H9 (cell line): ENCODE results near the gene USP12. TPM values are rescaled to one million over a fixed set of nuclear protein-coding genes. Genes with fewer than 3 reads are reported as not detected.

Source experiments
- DNase-seq: peaks from one replicate; pipeline ENCODE4 v3.0.0-alpha.2; 2017
- H2AFZ ChIP-seq: one replicate; pipeline ENCODE4 v1.6.1; 2013; ENCODE audit warnings: mild to moderate bottlenecking, low read length, control low read depth, moderate library complexity
- H2AK5ac ChIP-seq: 2 replicates; pipeline ENCODE4 v1.6.1; 2013; ENCODE audit warnings: low read length, control low read depth, mixed read lengths; ENCODE audit not compliant: insufficient read length
- H2BK120ac ChIP-seq: one replicate; pipeline ENCODE4 v1.6.1; 2013; ENCODE audit warnings: low read depth, mild to moderate bottlenecking, low read length, control low read depth, inconsistent platforms; ENCODE audit not compliant: poor library complexity, severe bottlenecking
- H2BK12ac ChIP-seq: 2 replicates; pipeline ENCODE4 v1.6.1; 2013; ENCODE audit warnings: low read length, control low read depth, mixed read lengths, low read depth; ENCODE audit not compliant: insufficient read length
- H2BK15ac ChIP-seq: 2 replicates; pipeline ENCODE4 v1.6.1; 2013; ENCODE audit warnings: low read depth, low read length, control low read depth
- H2BK20ac ChIP-seq: one replicate; pipeline ENCODE4 v1.6.1; 2013; ENCODE audit warnings: low read depth, mild to moderate bottlenecking, low read length, control low read depth, inconsistent platforms; ENCODE audit not compliant: poor library complexity, severe bottlenecking
- H2BK5ac ChIP-seq: 2 replicates; pipeline ENCODE4 v1.6.1; 2013; ENCODE audit warnings: low read length, control low read depth, mixed read lengths; ENCODE audit not compliant: insufficient read length
- H3K14ac ChIP-seq: 2 replicates; pipeline ENCODE4 v1.6.1; 2013; ENCODE audit warnings: low read length, control low read depth; ENCODE audit not compliant: insufficient read depth
- H3K18ac ChIP-seq: 2 replicates; pipeline ENCODE4 v1.6.1; 2013; ENCODE audit warnings: low read depth, mild to moderate bottlenecking, mixed read lengths, low read length, control low read depth; ENCODE audit not compliant: insufficient read length
- H3K23ac ChIP-seq: 2 replicates; pipeline ENCODE4 v1.6.1; 2013; ENCODE audit warnings: low read length, control low read depth, mixed read lengths, low read depth; ENCODE audit not compliant: insufficient read length
- H3K23me2 ChIP-seq: 2 replicates; pipeline ENCODE4 v1.6.1; 2013; ENCODE audit warnings: low read depth, mild to moderate bottlenecking, mixed read lengths, low read length, control low read depth; ENCODE audit not compliant: insufficient read length, poor library complexity, severe bottlenecking
- H3K27ac ChIP-seq: 2 replicates; pipeline ENCODE4 v1.5.1; 2013; ENCODE audit warnings: low read length, control low read depth, mixed read lengths, low read depth; ENCODE audit not compliant: insufficient read length
- H3K27me3 ChIP-seq: 2 replicates; pipeline ENCODE4 v1.6.1; 2013; ENCODE audit warnings: low read length, control low read depth, inconsistent platforms; ENCODE audit not compliant: insufficient read depth
- H3K4ac ChIP-seq: 2 replicates; pipeline ENCODE4 v1.6.1; 2013; ENCODE audit warnings: low read depth, mild to moderate bottlenecking, control low read depth, inconsistent platforms, low read length, moderate library complexity
- H3K4me1 ChIP-seq: 2 replicates; pipeline ENCODE4 v1.6.1; 2013; ENCODE audit warnings: low read length, control low read depth, inconsistent platforms; ENCODE audit not compliant: insufficient read depth
- H3K4me2 ChIP-seq: 2 replicates; pipeline ENCODE4 v1.6.1; 2013; ENCODE audit warnings: low read length, control low read depth, mixed read lengths; ENCODE audit not compliant: insufficient read length, insufficient read depth
- H3K56ac ChIP-seq: 2 replicates; pipeline ENCODE4 v1.6.1; 2013; ENCODE audit warnings: low read depth, mild to moderate bottlenecking, mixed read lengths, low read length, control low read depth; ENCODE audit not compliant: insufficient read length
- H3K79me1 ChIP-seq: 2 replicates; pipeline ENCODE4 v1.6.1; 2013; ENCODE audit warnings: low read depth, mild to moderate bottlenecking, moderate library complexity, low read length, control low read depth, inconsistent platforms; ENCODE audit not compliant: insufficient read depth, poor library complexity, severe bottlenecking
- H3K79me2 ChIP-seq: 2 replicates; pipeline ENCODE4 v1.6.1; 2013; ENCODE audit warnings: low read length, control low read depth, inconsistent platforms; ENCODE audit not compliant: insufficient read depth
- H3K9ac ChIP-seq: 2 replicates; pipeline ENCODE4 v1.6.1; 2013; ENCODE audit warnings: low read length, control low read depth, mixed read lengths; ENCODE audit not compliant: insufficient read length; ENCODE audit errors: extremely low read depth
- H3K9me3 ChIP-seq: one replicate; pipeline ENCODE4 v1.6.1; 2013; ENCODE audit warnings: low read depth, low read length, inconsistent platforms; ENCODE audit not compliant: control insufficient read depth
- H3T11ph ChIP-seq: one replicate; pipeline ENCODE4 v1.6.1; 2013; ENCODE audit warnings: mild to moderate bottlenecking, low read length, control low read depth, inconsistent platforms
- H4K20me1 ChIP-seq: one replicate; pipeline ENCODE4 v1.6.1; 2013; ENCODE audit not compliant: control insufficient read depth, insufficient read length, insufficient read depth
- H4K5ac ChIP-seq: 2 replicates; pipeline ENCODE4 v1.6.1; 2013; ENCODE audit warnings: low read depth, mild to moderate bottlenecking, mixed read lengths, low read length, control low read depth; ENCODE audit not compliant: insufficient read length
- H4K8ac ChIP-seq: replicated peaks from 2 replicates; pipeline ENCODE4 v1.6.1; 2013; ENCODE audit warnings: low read length, control low read depth, mixed read lengths, low read depth; ENCODE audit not compliant: insufficient read length
- H4K91ac ChIP-seq: 2 replicates; pipeline ENCODE4 v1.6.1; 2013; ENCODE audit warnings: low read depth, mild to moderate bottlenecking, moderate library complexity, mixed read lengths, low read length, control low read depth; ENCODE audit not compliant: insufficient read length
- H3K27ac Mint-ChIP-seq, 3 experiments: 2 replicates in 2 of 3; 3 replicates in 1 of 3; pipeline ENCODE4 v1.8.0; 2020 to 2021; ENCODE audit warnings: mixed read lengths in 3 of 3, mild to moderate bottlenecking in 1 of 3, moderate library complexity in 1 of 3
- H3K27me3 Mint-ChIP-seq: 2 replicates; pipeline ENCODE4 v1.8.0; 2021; ENCODE audit warnings: low read depth, mild to moderate bottlenecking, moderate library complexity, mixed read lengths
- H3K36me3 Mint-ChIP-seq, 3 experiments: 2 replicates in 2 of 3; 3 replicates in 1 of 3; pipeline ENCODE4 v1.8.0; 2020 to 2021; ENCODE audit warnings: low read depth in 3 of 3, mixed read lengths in 3 of 3; ENCODE audit not compliant: insufficient read depth in 1 of 3
- H3K4me1 Mint-ChIP-seq, 2 experiments: 2 replicates each; pipeline ENCODE4 v1.8.0; 2020; ENCODE audit warnings: mixed read lengths in 2 of 2
- H3K4me3 Mint-ChIP-seq, 2 experiments: 2 replicates in 1 of 2; 3 replicates in 1 of 2; pipeline ENCODE4 v1.8.0; 2020 to 2021; ENCODE audit warnings: mild to moderate bottlenecking in 2 of 2, mixed read lengths in 2 of 2, moderate library complexity in 1 of 2
- H3K9me3 Mint-ChIP-seq, 2 experiments: 2 replicates in 1 of 2; 3 replicates in 1 of 2; pipeline ENCODE4 v1.8.0; 2020; ENCODE audit warnings: mild to moderate bottlenecking in 2 of 2, mixed read lengths in 2 of 2, moderate library complexity in 1 of 2
- CTCF ChIP-seq: fragments of 200-600 bp; sonication (generic); conservative IDR thresholded peaks from 3 replicates; pipeline ENCODE4 v1.8.0; 2021; ENCODE audit warnings: antibody characterized with exemption, mild to moderate bottlenecking
- WGBS: extraction: QIAGEN DNeasy Blood & Tissue Kit; methylation state at CpG from one replicate; pipeline ENCODE4 v1.1.7; 2013; ENCODE audit warnings: missing lambda C conversion rate, low lambda C conversion rate, mixed read lengths; ENCODE audit not compliant: insufficient read length; ENCODE audit errors: extremely low coverage; 5-methylcytosine and 5-hydroxymethylcytosine counted together
- total RNA-seq: library from RNA; stranded (reverse); gene quantifications from 2 replicates; pipeline ENCODE4 v1.2.1, GENCODE V29; 2021

The USP12 gene
- total RNA-seq, 1 experiment from 2014 or later = 24.8 TPM

GRCh38 chr13:27026396-27026795 lies 145.2 kb downstream of the USP12 start:
- Histone ChIP-seq H3K9ac (no peak overlapping the region), H4K8ac (no peak overlapping the region), H3K79me1 (no peaks in the 10 kb centered on the region), H3K23ac (no peak overlapping the region), H2BK12ac (no peak overlapping the region), H2BK15ac (no peak overlapping the region), H3K27me3 (no peaks in the 10 kb centered on the region), H3K23me2 (no peaks in the 10 kb centered on the region), H2AFZ (no peak overlapping the region), H3T11ph (no peak overlapping the region), H4K91ac (no peak overlapping the region), H3K27ac (no peak overlapping the region), H4K20me1 (no peaks in the 10 kb centered on the region), H3K4me1 (no peaks in the 10 kb centered on the region), H2BK5ac (no peak overlapping the region), H4K5ac (no peak overlapping the region), H3K4ac (no peak overlapping the region), H3K14ac (no peak overlapping the region), H3K79me2 (no peaks in the 10 kb centered on the region), H3K18ac (no peak overlapping the region), H3K4me2 (no peak overlapping the region), H2BK20ac (no peak overlapping the region), H3K56ac (no peak overlapping the region), H2AK5ac (no peak overlapping the region), H2BK120ac (no peak overlapping the region), H3K9me3 (no peaks in the 10 kb centered on the region)
- no peak for TF ChIP-seq CTCF
- Mint-ChIP-seq H3K27me3 (peaks cover 3% of the 10 kb centered on the region; the same call in 1 of the 2 replicates), H3K4me1 (peaks cover 4 to 5% of the 10 kb centered on the region in 2 experiments; a peak in 3 of 4 replicates), H3K27ac (no peak overlapping the region), H3K9me3 (peaks cover 0 to under 1% of the 10 kb centered on the region in 2 experiments; a peak in 2 of 5 replicates), H3K36me3 (0 out of 7 replicates have a peak, but pooled peaks cover 0 to under 1% (median 0%) of the 10 kb centered on the region in 3 experiments), H3K4me3 (no peak overlapping the region)
- no CpG with 5 or more reads among the region's 6 CpGs for WGBS
- peak; percentile 10 for DNase-seq
